Measurements from ENCODE around the gene RTBDN.

GRCh38 chr19:12784394-12784870, 49.9 kb downstream of the RTBDN start:
- peak; percentile 94 for TF ChIP-seq POLR2A (IDR thresholded peaks at IDR 0.05; ENCODE audit: low read length)
- peak; percentile 92 for TF ChIP-seq GATA1 (IDR thresholded peaks at IDR 0.05; ENCODE audit: low read depth, low read length)

Measured in erythroblast (primary cell).